Neural cell (in vitro differentiated cells): ENCODE data around the gene GJE1. TPM values are rescaled to one million over a fixed set of nuclear protein-coding genes. Genes with fewer than 3 reads are reported as not detected.

Source experiments
- H2AFZ ChIP-seq: fragments of 200-600, 300-800 bp; sonication (generic), shearing (Covaris generic); 2 replicates; pipeline ENCODE4 v1.6.0; 2014; ENCODE audit warnings: low read depth, mild to moderate bottlenecking, antibody characterized with exemption, low read length, moderate library complexity
- H3F3A ChIP-seq: fragments of 200-600 bp; shearing (Covaris generic); 2 replicates; pipeline ENCODE4 v1.6.1; 2016; ENCODE audit warnings: mild to moderate bottlenecking, moderate library complexity, mixed read lengths, antibody characterized with exemption, low read length; ENCODE audit not compliant: insufficient read depth, poor library complexity, severe bottlenecking
- H3K27ac ChIP-seq: fragments of 200-600, 300-800 bp; sonication (generic), shearing (Covaris generic); 2 replicates; pipeline ENCODE4 v1.5.1; 2014; ENCODE audit warnings: mild to moderate bottlenecking, low read length, moderate library complexity
- H3K27me3 ChIP-seq: fragments of 300-800, 200-600 bp; sonication (generic), shearing (Covaris generic); 2 replicates; pipeline ENCODE4 v1.6.0; 2014; ENCODE audit warnings: mild to moderate bottlenecking, low read depth, low read length, moderate library complexity; ENCODE audit not compliant: insufficient read depth
- H3K36me3 ChIP-seq: fragments of 300-800, 200-600 bp; sonication (generic), shearing (Covaris generic); 2 replicates; pipeline ENCODE4 v1.5.1; 2014; ENCODE audit warnings: mild to moderate bottlenecking, antibody characterized with exemption, low read length, moderate library complexity; ENCODE audit not compliant: insufficient read depth
- H3K4me2 ChIP-seq: fragments of 300-800, 200-600 bp; sonication (generic), shearing (Covaris generic); 2 replicates; pipeline ENCODE4 v1.6.0; 2014; ENCODE audit warnings: mild to moderate bottlenecking, low read length
- H3K4me3 ChIP-seq: fragments of 300-800, 200-600 bp; sonication (generic), shearing (Covaris generic); 2 replicates; pipeline ENCODE4 v1.5.1; 2014; ENCODE audit warnings: mild to moderate bottlenecking, low read length, moderate library complexity
- H3K79me2 ChIP-seq: fragments of 200-600 bp; shearing (Covaris generic); replicated peaks from 2 replicates; pipeline ENCODE4 v1.6.0; 2014; ENCODE audit warnings: mild to moderate bottlenecking, low read length, moderate library complexity; ENCODE audit not compliant: insufficient read depth
- H3K9ac ChIP-seq: fragments of 300-800, 200-600 bp; sonication (generic), shearing (Covaris generic); 2 replicates; pipeline ENCODE4 v1.6.1; 2016; ENCODE audit warnings: mild to moderate bottlenecking, low read length, mixed read lengths
- H3K9me2 ChIP-seq: fragments of 200-600 bp; shearing (Covaris generic); 2 replicates; pipeline ENCODE4 v1.6.1; 2016; ENCODE audit warnings: mild to moderate bottlenecking, low read length, mixed read lengths; ENCODE audit not compliant: insufficient read depth
- H3K9me3 ChIP-seq: fragments of 200-600, 300-800 bp; sonication (generic), shearing (Covaris generic); 2 replicates; pipeline ENCODE4 v1.6.1; 2016; ENCODE audit warnings: mild to moderate bottlenecking, mixed run types, low read length, moderate library complexity, mixed read lengths
- H4K20me1 ChIP-seq: fragments of 200-600 bp; shearing (Covaris generic); 2 replicates; pipeline ENCODE4 v1.6.1; 2016; ENCODE audit warnings: mild to moderate bottlenecking, mixed run types; ENCODE audit not compliant: insufficient read depth
- CTCF ChIP-seq: fragments of 450-650 bp; IDR thresholded peaks from 2 replicates; pipeline ENCODE4 v1.5.1; 2014; ENCODE audit warnings: antibody characterized with exemption, mild to moderate bottlenecking, moderate library complexity; ENCODE audit not compliant: poor library complexity, severe bottlenecking
- EP300 ChIP-seq: fragments of 450-650 bp; conservative IDR thresholded peaks from 2 replicates; pipeline ENCODE4 v1.6.1; 2014; ENCODE audit warnings: antibody characterized with exemption, mild to moderate bottlenecking, moderate library complexity; ENCODE audit not compliant: poor library complexity, severe bottlenecking
- EZH2 ChIP-seq: fragments of 200-600, 300-800 bp; shearing (Covaris generic), sonication (generic); IDR thresholded peaks from 2 replicates; pipeline ENCODE4 v1.6.1; 2014; ENCODE audit warnings: antibody characterized with exemption, low read length, borderline replicate concordance, mild to moderate bottlenecking; ENCODE audit not compliant: insufficient read depth, poor library complexity, severe bottlenecking
- MXI1 ChIP-seq: fragments of 450-650 bp; conservative IDR thresholded peaks from 2 replicates; pipeline ENCODE4 v1.6.1; 2014; ENCODE audit warnings: antibody characterized with exemption, mild to moderate bottlenecking; ENCODE audit not compliant: poor library complexity, severe bottlenecking
- POLR2AphosphoS5 ChIP-seq: IDR thresholded peaks from 2 replicates; pipeline ENCODE4 v1.6.1; 2012
- RAD21 ChIP-seq: fragments of 450-650 bp; conservative IDR thresholded peaks from 2 replicates; pipeline ENCODE4 v1.6.1; 2014; ENCODE audit warnings: antibody characterized with exemption, mild to moderate bottlenecking, moderate library complexity
- SMC3 ChIP-seq: fragments of 450-650 bp; conservative IDR thresholded peaks from 2 replicates; pipeline ENCODE4 v1.6.1; 2014; ENCODE audit warnings: antibody characterized with exemption, mild to moderate bottlenecking, moderate library complexity; ENCODE audit not compliant: poor library complexity
- TAF1 ChIP-seq: IDR thresholded peaks from 2 replicates; pipeline ENCODE4 v1.6.1; 2012; ENCODE audit warnings: low read depth
- polyA plus RNA-seq: library from polyadenylated mRNA; depleted of rRNA; stranded (reverse); fragments of >200 nt; gene quantifications from 2 replicates; pipeline ENCODE4 v1.2.3, GENCODE V29; 2014
- TF ChIP-seq, protein P1 (sequence below): IDR thresholded peaks from 2 replicates; pipeline ENCODE4 v1.6.1; 2012; ENCODE audit warnings: borderline replicate concordance

Gene GJE1
- polyA plus RNA-seq, 1 donor from 2014 or later: not detected

DNA sequence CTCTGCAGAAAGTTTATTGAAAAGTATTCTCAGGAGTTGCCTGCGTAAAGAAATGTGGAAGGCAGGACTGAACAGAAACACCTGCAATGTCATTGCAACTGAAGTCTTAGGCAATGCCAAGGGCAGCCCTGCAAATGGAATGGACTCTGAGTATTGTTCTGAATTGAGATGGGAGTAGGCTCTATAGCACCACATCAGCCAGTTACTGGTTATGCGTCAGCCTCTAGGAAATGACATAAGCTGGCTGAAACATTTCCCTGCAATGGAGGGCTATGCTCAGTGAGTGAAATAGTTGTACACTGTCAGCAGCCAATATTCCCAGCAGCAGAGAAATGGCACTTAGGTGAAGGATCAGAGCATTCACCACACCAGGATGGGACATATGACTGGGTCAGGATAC, 13.8 kb upstream of the GJE1 start:
- Histone ChIP-seq H3K4me2 (no peak overlapping the region), H3F3A (no peaks in the 10 kb centered on the region), H3K9me3 (no peaks in the 10 kb centered on the region), H4K20me1 (no peaks in the 10 kb centered on the region), H3K36me3 (no peaks in the 10 kb centered on the region), H3K9me2 (no peaks in the 10 kb centered on the region), H2AFZ (no peak overlapping the region), H3K27me3 (no peaks in the 10 kb centered on the region), H3K9ac (no peak overlapping the region), H3K27ac (no peak overlapping the region), H3K79me2 (no peaks in the 10 kb centered on the region), H3K4me3 (no peak overlapping the region)
- TF ChIP-seq, protein P1, sequence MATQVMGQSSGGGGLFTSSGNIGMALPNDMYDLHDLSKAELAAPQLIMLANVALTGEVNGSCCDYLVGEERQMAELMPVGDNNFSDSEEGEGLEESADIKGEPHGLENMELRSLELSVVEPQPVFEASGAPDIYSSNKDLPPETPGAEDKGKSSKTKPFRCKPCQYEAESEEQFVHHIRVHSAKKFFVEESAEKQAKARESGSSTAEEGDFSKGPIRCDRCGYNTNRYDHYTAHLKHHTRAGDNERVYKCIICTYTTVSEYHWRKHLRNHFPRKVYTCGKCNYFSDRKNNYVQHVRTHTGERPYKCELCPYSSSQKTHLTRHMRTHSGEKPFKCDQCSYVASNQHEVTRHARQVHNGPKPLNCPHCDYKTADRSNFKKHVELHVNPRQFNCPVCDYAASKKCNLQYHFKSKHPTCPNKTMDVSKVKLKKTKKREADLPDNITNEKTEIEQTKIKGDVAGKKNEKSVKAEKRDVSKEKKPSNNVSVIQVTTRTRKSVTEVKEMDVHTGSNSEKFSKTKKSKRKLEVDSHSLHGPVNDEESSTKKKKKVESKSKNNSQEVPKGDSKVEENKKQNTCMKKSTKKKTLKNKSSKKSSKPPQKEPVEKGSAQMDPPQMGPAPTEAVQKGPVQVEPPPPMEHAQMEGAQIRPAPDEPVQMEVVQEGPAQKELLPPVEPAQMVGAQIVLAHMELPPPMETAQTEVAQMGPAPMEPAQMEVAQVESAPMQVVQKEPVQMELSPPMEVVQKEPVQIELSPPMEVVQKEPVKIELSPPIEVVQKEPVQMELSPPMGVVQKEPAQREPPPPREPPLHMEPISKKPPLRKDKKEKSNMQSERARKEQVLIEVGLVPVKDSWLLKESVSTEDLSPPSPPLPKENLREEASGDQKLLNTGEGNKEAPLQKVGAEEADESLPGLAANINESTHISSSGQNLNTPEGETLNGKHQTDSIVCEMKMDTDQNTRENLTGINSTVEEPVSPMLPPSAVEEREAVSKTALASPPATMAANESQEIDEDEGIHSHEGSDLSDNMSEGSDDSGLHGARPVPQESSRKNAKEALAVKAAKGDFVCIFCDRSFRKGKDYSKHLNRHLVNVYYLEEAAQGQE: no peak
- TF ChIP-seq POLR2AphosphoS5 (no peak), CTCF (no peak), SMC3 (no peak), EP300 (no peak), TAF1 (no peak), EZH2 (no peak), MXI1 (no peak)

GRCh38 chr6:142121342-142121741, 11.4 kb upstream of the GJE1 start:
- H3F3A ChIP-seq: no peaks in the 10 kb centered on the region
- H3K27me3 ChIP-seq: no peaks in the 10 kb centered on the region
- no peaks in the 10 kb centered on the region for H3K9me2 ChIP-seq
- no peaks in the 10 kb centered on the region for H3K36me3 ChIP-seq
- H3K27ac ChIP-seq: no peak overlapping the region
- no peaks in the 10 kb centered on the region for H4K20me1 ChIP-seq
- no peaks in the 10 kb centered on the region for H3K79me2 ChIP-seq
- no peak overlapping the region for H3K9ac ChIP-seq
- H2AFZ ChIP-seq: no peak overlapping the region
- no peak for TF ChIP-seq SMC3
- no peak for TF ChIP-seq CTCF
- no peak for TF ChIP-seq MXI1
- TF ChIP-seq TAF1: no peak
- TF ChIP-seq, protein P1: no peak
- no peak for TF ChIP-seq EP300
- no peak for TF ChIP-seq EZH2
- TF ChIP-seq RAD21: no peak
- no peak for TF ChIP-seq POLR2AphosphoS5
- H3K4me2 ChIP-seq: no peak overlapping the region
- no peak overlapping the region for H3K4me3 ChIP-seq
- no peaks in the 10 kb centered on the region for H3K9me3 ChIP-seq
